HEK293 (cell line): ENCODE results near the gene SRF.

Source experiments
- CTCF ChIA-PET: fragments of 350-600 bp; formaldehyde crosslinking; extraction: SDS; loops from one replicate; lab custom pipeline; 2021; ENCODE audit warnings: antibody characterized with exemption; lab: Yijun Ruan, JAX
- POLR2A ChIA-PET: fragments of 300-600 bp; formaldehyde crosslinking; extraction: SDS; loops from one replicate; lab custom pipeline; 2020; ENCODE audit warnings: antibody characterized with exemption, inconsistent platforms; lab: Yijun Ruan, JAX
- H3K27ac ChIP-seq: fragments of 200-500 bp; sonication (Bioruptor generic); 2 replicates; pipeline ENCODE4 v1.5.1; 2014; ENCODE audit warnings: low read depth, low read length, control low read depth, inconsistent platforms; ENCODE audit errors: extremely low read depth
- H3K36me3 ChIP-seq, 2 experiments: fragments of 200-500 bp in 1 of 2; sonication (Bioruptor generic) in 1 of 2; 1 replicate in 1 of 2; 2 replicates in 1 of 2; pipeline ENCODE4 v1.5.1; 2014 to 2017; ENCODE audit warnings: inconsistent platforms in 2 of 2, low read length in 2 of 2; ENCODE audit not compliant: control insufficient read depth in 2 of 2, insufficient read depth in 1 of 2
- H3K4me1 ChIP-seq: fragments of 200-500 bp; sonication (Bioruptor generic); 2 replicates; pipeline ENCODE4 v1.5.1; 2014; ENCODE audit warnings: mild to moderate bottlenecking, low read length, inconsistent platforms; ENCODE audit not compliant: control insufficient read depth, insufficient read depth
- H3K4me3 ChIP-seq: 2 replicates; pipeline ENCODE4 v1.5.1; 2011; ENCODE audit warnings: low read depth, mild to moderate bottlenecking, control low read depth, low read length, moderate library complexity
- H3K9me3 ChIP-seq: fragments of 200-500 bp; sonication (Bioruptor generic); 2 replicates; pipeline ENCODE4 v1.5.1; 2014; ENCODE audit warnings: low read depth, low read length, inconsistent platforms; ENCODE audit not compliant: control insufficient read depth, insufficient read depth
- CTCF ChIP-seq: fragments of 450-650 bp; formaldehyde crosslinking; IDR thresholded peaks from 2 replicates; pipeline ENCODE4 v1.5.1; 2016; ENCODE audit warnings: missing biosample characterization, missing genetic modification characterization
- GLIS2 ChIP-seq: fragments of 450-650 bp; formaldehyde crosslinking; IDR thresholded peaks from 2 replicates; pipeline ENCODE4 v1.5.1; 2016; ENCODE audit warnings: missing biosample characterization, missing genetic modification characterization
- KLF10 ChIP-seq: fragments of 450-650 bp; IDR thresholded peaks from 2 replicates; pipeline ENCODE4 v1.5.1; 2018; ENCODE audit warnings: missing biosample characterization, mild to moderate bottlenecking, missing genetic modification characterization
- KLF17 ChIP-seq: fragments of 450-650 bp; formaldehyde crosslinking; IDR thresholded peaks from 2 replicates; pipeline ENCODE4 v1.5.1; 2016; ENCODE audit warnings: missing biosample characterization, missing genetic modification characterization
- KLF7 ChIP-seq: fragments of 450-650 bp; formaldehyde crosslinking; IDR thresholded peaks from 2 replicates; pipeline ENCODE4 v1.5.1; 2016; ENCODE audit warnings: missing biosample characterization, missing genetic modification characterization, borderline replicate concordance
- MZF1 ChIP-seq: fragments of 450-650 bp; formaldehyde crosslinking; IDR thresholded peaks from 2 replicates; pipeline ENCODE4 v1.5.1; 2017; ENCODE audit warnings: missing biosample characterization, missing genetic modification characterization, borderline replicate concordance
- PRDM1 ChIP-seq: fragments of 450-650 bp; formaldehyde crosslinking; IDR thresholded peaks from 2 replicates; pipeline ENCODE4; 2016; ENCODE audit warnings: missing biosample characterization, missing genetic modification characterization
- SCRT1 ChIP-seq: fragments of 450-650 bp; formaldehyde crosslinking; IDR thresholded peaks from 2 replicates; pipeline ENCODE4 v1.5.1; 2016; ENCODE audit warnings: missing biosample characterization, missing genetic modification characterization, borderline replicate concordance
- SCRT2 ChIP-seq: fragments of 450-650 bp; formaldehyde crosslinking; IDR thresholded peaks from 2 replicates; pipeline ENCODE4 v1.5.1; 2016; ENCODE audit warnings: missing biosample characterization, missing genetic modification characterization
- ZBTB20 ChIP-seq: fragments of 450-650 bp; formaldehyde crosslinking; IDR thresholded peaks from 2 replicates; pipeline ENCODE4 v1.5.1; 2016; ENCODE audit warnings: missing biosample characterization, missing genetic modification characterization
- ZNF335 ChIP-seq: fragments of 450-650 bp; formaldehyde crosslinking; conservative IDR thresholded peaks from 2 replicates; pipeline ENCODE4 v1.5.1; 2016; ENCODE audit warnings: missing biosample characterization, missing genetic modification characterization
- ZNF350 ChIP-seq: fragments of 450-650 bp; formaldehyde crosslinking; IDR thresholded peaks from 2 replicates; pipeline ENCODE4 v1.5.0; 2017; ENCODE audit warnings: missing biosample characterization, mild to moderate bottlenecking, missing genetic modification characterization
- ZNF501 ChIP-seq: fragments of 450-650 bp; formaldehyde crosslinking; IDR thresholded peaks from 2 replicates; pipeline ENCODE4 v1.5.1; 2016; ENCODE audit warnings: missing biosample characterization, missing genetic modification characterization
- ZNF585B ChIP-seq: fragments of 450-650 bp; formaldehyde crosslinking; IDR thresholded peaks from 2 replicates; pipeline ENCODE4 v1.5.1; 2016; ENCODE audit warnings: missing biosample characterization, missing genetic modification characterization
- ZNF621 ChIP-seq: fragments of 450-650 bp; formaldehyde crosslinking; IDR thresholded peaks from 2 replicates; pipeline ENCODE4 v1.5.1; 2017; ENCODE audit warnings: missing biosample characterization, missing genetic modification characterization
- ZNF658 ChIP-seq: fragments of 450-650 bp; formaldehyde crosslinking; IDR thresholded peaks from 2 replicates; pipeline ENCODE4; 2016; ENCODE audit warnings: missing biosample characterization, missing genetic modification characterization
- ZSCAN5A ChIP-seq: fragments of 450-650 bp; formaldehyde crosslinking; IDR thresholded peaks from 2 replicates; pipeline ENCODE4 v1.5.1; 2016; ENCODE audit warnings: missing biosample characterization, missing genetic modification characterization
- TF ChIP-seq, protein P1 (sequence below): fragments of 450-650 bp; formaldehyde crosslinking; IDR thresholded peaks from 2 replicates; pipeline ENCODE4 v1.5.1; 2016; ENCODE audit warnings: missing biosample characterization, missing genetic modification characterization

SRF gene

DNA sequence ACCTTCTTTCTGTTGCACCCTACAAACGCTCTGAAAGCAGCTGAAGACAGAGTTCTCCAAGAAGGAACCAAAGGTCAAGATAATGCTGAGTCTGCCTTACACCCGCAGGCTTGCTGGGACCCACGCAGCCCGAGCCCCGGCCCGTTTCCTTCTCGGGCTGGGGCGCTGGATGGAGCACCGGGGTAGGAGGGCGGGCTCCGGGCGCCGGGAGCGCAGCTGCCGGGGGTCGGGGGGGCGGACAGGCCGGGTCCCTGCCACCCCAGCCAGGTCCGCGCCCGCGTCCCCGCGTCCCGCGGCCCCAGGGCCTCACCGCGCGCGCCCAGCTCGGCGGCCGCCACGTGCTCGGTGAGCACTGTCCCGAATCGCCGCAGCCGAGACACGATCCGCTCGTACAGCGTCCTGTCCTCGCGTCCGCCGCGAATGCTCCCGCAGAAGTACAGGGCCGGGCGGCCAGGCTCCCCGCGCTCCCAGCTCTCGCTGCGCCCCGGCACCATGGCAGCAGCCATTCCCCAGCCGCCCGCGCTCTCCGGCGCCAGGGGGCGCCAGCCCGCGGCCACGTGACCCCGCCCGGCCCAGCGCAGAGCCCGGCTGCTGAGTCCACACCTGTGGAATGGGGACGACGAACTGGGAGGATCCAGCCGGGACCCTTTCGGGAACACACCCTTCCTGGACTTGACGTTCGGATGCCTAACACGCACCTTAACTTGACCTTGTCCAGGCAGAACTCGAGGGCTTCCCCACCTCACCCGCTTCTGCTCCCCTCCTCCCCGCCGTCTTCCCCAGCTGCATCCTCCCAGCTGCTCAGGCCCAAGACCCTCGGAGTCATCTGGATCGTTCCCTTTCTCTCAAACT, 58.1 kb downstream of the SRF start, which contains the start of gene DNPH1 (continued):
- TF ChIP-seq ZBTB20 (tag by site-specific recombination) (peak; percentile 49; the same call in 1 of the 2 replicates), SCRT2 (tag by site-specific recombination) (peak; percentile 100), KLF10 (tag by site-specific recombination) (peak; percentile 66; the same call in 1 of the 2 replicates), SCRT1 (peak; percentile 94), ZNF658 (tag by site-specific recombination) (no peak), ZSCAN5A (tag by site-specific recombination) (0 out of 2 replicates have a peak, but pooled peaks have one; percentile 30), ZNF585B (tag by site-specific recombination) (no peak), CTCF (tag by site-specific recombination) (peak; percentile 75), PRDM1 (no peak), MZF1 (peak; percentile 82), ZNF501 (peak; percentile 38; the same call in 1 of the 2 replicates), GLIS2 (tag by site-specific recombination) (peak; percentile 10; the same call in 1 of the 2 replicates), KLF7 (no peak), ZNF621 (tag by site-specific recombination) (no peak), KLF17 (tag by site-specific recombination) (peak; percentile 68; the same call in 1 of the 2 replicates), ZNF335 (peak; percentile 48)
- TF ChIP-seq, protein P1, sequence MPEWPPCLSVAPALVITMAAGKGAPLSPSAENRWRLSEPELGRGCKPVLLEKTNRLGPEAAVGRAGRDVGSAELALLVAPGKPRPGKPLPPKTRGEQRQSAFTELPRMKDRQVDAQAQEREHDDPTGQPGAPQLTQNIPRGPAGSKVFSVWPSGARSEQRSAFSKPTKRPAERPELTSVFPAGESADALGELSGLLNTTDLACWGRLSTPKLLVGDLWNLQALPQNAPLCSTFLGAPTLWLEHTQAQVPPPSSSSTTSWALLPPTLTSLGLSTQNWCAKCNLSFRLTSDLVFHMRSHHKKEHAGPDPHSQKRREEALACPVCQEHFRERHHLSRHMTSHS (tag by site-specific recombination): no peak

GRCh38 chr6:43229803-43230620, 58.9 kb downstream of the SRF start:
- Histone ChIP-seq H3K4me1 (no peaks in the 10 kb centered on the region; the same call in 1 of the 2 replicates), H3K27ac (peak overlapping the region; percentile 66; the same call in 1 of the 2 replicates), H3K9me3 (no peaks in the 10 kb centered on the region), H3K36me3 (peaks cover 6 to 11% of the 10 kb centered on the region in 2 experiments; a peak in 2 of 3 replicates), H3K4me3 (no peak overlapping the region)
- ChIA-PET POLR2A (interaction anchor here (0.6 to 1.9 kb wide), 5 partner anchors 10 to 202 kb away, joined by 3 to 16 read pairs (median 5); no protein-coding TSS in a partner anchor), CTCF (interaction anchor here (0.6 to 3.7 kb wide), 26 partner anchors 8 to 402 kb away, joined by 3 to 25 read pairs (median 5); partner anchors contain the start of genes CUL7, CUL9 and SRF)
- peak; percentile 98 for TF ChIP-seq SCRT2 (tag by site-specific recombination)
- TF ChIP-seq ZNF350 (tag by site-specific recombination): no peak
- peak; percentile 92; the same call in 1 of the 2 replicates for TF ChIP-seq SCRT1
